Measurements from ENCODE around the gene ZBP1.

The ZBP1 gene

GRCh38 chr20:57587278-57587988 is 32.8 kb downstream of the ZBP1 start:
- Histone ChIP-seq H2BK12ac (ENCODE audit: low read length) (no peak overlapping the region), H2BK15ac (ENCODE audit: low read length) (no peak overlapping the region), H3K23ac (ENCODE audit: low read depth, low read length, poor library complexity) (no peak overlapping the region), H3K14ac (ENCODE audit: low read length) (no peak overlapping the region), H3K4ac (ENCODE audit: low read length) (no peak overlapping the region), H3K9me3 (replicated peaks in 1 of 2; ENCODE audit: control insufficient read depth in 2 of 2, insufficient read depth in 1 of 2, low read depth in 1 of 2, low read length in 2 of 2) (peaks cover 0 to 6% of the 10 kb centered on the region in 2 donors), H2BK120ac (ENCODE audit: low read depth, low read length) (no peak overlapping the region), H3K27me3 (ENCODE audit: control insufficient read depth in 3 of 3, insufficient read depth in 3 of 3, low read depth in 1 of 3, low read length in 3 of 3) (peaks cover 0 to 6% (median 0%) of the 10 kb centered on the region in 3 experiments), H3K4me2 (ENCODE audit: insufficient read depth, low read length, poor library complexity, severe bottlenecking) (no peak overlapping the region), H2BK5ac (ENCODE audit: low read length) (no peak overlapping the region), H3K4me1 (ENCODE audit: control insufficient read depth in 2 of 2, insufficient read depth in 1 of 2, low read depth in 1 of 2, low read length in 2 of 2) (peaks cover 0 to 3% of the 10 kb centered on the region in 2 donors), H2AK5ac (ENCODE audit: low read depth, low read length) (no peak overlapping the region), H3K27ac (replicated peaks; ENCODE audit: low read length) (no peak overlapping the region), H4K8ac (ENCODE audit: low read depth, low read length) (no peak overlapping the region), H3K4me3 (ENCODE audit: low read length in 2 of 2) (no peak overlapping the region), H3K18ac (ENCODE audit: low read length) (no peak overlapping the region), H4K91ac (ENCODE audit: low read depth, low read length, poor library complexity) (no peak overlapping the region), H3K79me1 (ENCODE audit: low read depth, low read length) (peaks cover 3% of the 10 kb centered on the region), H2AFZ (ENCODE audit: low read length) (no peak overlapping the region), H3K9ac (ENCODE audit: low read depth, low read length, poor library complexity) (no peak overlapping the region), H3K36me3 (replicated peaks in 1 of 2; ENCODE audit: control insufficient read depth in 2 of 2, insufficient read depth in 2 of 2, low read length in 2 of 2) (no peaks in the 10 kb centered on the region)
- no peak for DNase-seq (ENCODE audit: low spot score)
- no CpG with 5 or more reads among the region's 4 CpGs for WGBS, 2 donors (ENCODE audit: extremely low coverage in 2 of 2, insufficient read length in 2 of 2, insufficient replicate concordance in 1 of 2)

DNA sequence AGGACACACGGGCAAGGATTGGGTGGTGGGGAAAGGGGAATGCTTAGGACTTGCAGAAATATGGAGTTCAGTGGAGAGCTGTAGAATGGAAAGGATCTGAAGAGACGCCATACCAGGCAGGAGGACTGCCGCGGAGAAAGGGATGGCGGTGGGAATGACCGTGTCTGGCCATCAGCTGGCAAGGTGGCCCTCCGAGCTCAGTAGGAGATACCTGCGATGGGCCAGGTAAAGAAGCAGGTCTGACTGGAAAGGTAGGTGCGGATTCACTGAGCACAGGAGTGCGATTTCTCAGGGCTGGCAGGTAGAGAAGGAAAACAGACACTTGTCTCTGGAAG is 33.3 kb downstream of the ZBP1 start:
- Histone ChIP-seq H4K8ac (ENCODE audit: low read depth, low read length) (no peak overlapping the region), H2AK5ac (ENCODE audit: low read depth, low read length) (no peak overlapping the region), H3K4me2 (ENCODE audit: insufficient read depth, low read length, poor library complexity, severe bottlenecking) (no peak overlapping the region), H3K27ac (replicated peaks; ENCODE audit: low read length) (no peak overlapping the region), H2BK15ac (ENCODE audit: low read length) (no peak overlapping the region), H3K4me3 (ENCODE audit: low read length in 2 of 2) (no peak overlapping the region), H3K36me3 (replicated peaks in 1 of 2; ENCODE audit: control insufficient read depth in 2 of 2, insufficient read depth in 2 of 2, low read length in 2 of 2) (no peaks in the 10 kb centered on the region), H3K9ac (ENCODE audit: low read depth, low read length, poor library complexity) (no peak overlapping the region), H3K27me3 (ENCODE audit: control insufficient read depth in 3 of 3, insufficient read depth in 3 of 3, low read depth in 1 of 3, low read length in 3 of 3) (peaks cover 0 to 11% (median 0%) of the 10 kb centered on the region in 3 experiments), H2AFZ (ENCODE audit: low read length) (no peak overlapping the region), H2BK12ac (ENCODE audit: low read length) (no peak overlapping the region), H3K18ac (ENCODE audit: low read length) (peak overlapping the region; percentile 63), H2BK5ac (ENCODE audit: low read length) (no peak overlapping the region), H3K4ac (ENCODE audit: low read length) (no peak overlapping the region), H4K91ac (ENCODE audit: low read depth, low read length, poor library complexity) (no peak overlapping the region), H3K79me1 (ENCODE audit: low read depth, low read length) (peaks cover 3% of the 10 kb centered on the region), H2BK120ac (ENCODE audit: low read depth, low read length) (no peak overlapping the region), H3K14ac (ENCODE audit: low read length) (no peak overlapping the region), H3K23ac (ENCODE audit: low read depth, low read length, poor library complexity) (no peak overlapping the region), H3K9me3 (replicated peaks in 1 of 2; ENCODE audit: control insufficient read depth in 2 of 2, insufficient read depth in 1 of 2, low read depth in 1 of 2, low read length in 2 of 2) (peaks cover 0 to 6% of the 10 kb centered on the region in 2 donors), H3K4me1 (ENCODE audit: control insufficient read depth in 2 of 2, insufficient read depth in 1 of 2, low read depth in 1 of 2, low read length in 2 of 2) (peaks cover 0 to 3% of the 10 kb centered on the region in 2 donors)
- no peak for DNase-seq (ENCODE audit: low spot score)
- WGBS, 2 donors (ENCODE audit: extremely low coverage in 2 of 2, insufficient read length in 2 of 2, insufficient replicate concordance in 1 of 2): no CpG with 5 or more reads among the region's 10 CpGs

DNA sequence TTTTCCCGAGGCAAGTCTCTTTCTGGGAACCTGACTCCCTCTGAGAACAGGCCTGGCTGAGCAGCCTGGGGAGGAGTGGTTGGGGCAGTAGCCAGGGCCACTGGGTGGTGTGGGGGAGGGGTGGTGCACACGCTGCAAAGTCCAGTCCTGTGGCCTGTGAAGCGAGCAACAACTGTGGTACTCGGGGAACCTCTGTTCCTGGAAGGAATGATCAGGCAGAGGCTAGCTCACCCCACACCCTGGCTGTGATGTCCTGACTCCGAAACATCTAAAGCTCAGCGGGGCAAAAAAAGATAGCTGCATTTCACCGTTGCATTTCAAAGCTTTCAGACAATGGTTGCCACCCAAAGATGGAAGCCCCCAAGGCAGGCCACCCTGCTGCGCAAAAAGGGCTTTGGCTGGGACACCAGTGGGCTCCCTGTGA is 33.8 kb downstream of the ZBP1 start:
- Histone ChIP-seq H3K4ac (ENCODE audit: low read length) (no peak overlapping the region), H2BK15ac (ENCODE audit: low read length) (peak overlapping the region; percentile 64), H3K27me3 (ENCODE audit: control insufficient read depth in 3 of 3, insufficient read depth in 3 of 3, low read depth in 1 of 3, low read length in 3 of 3) (peaks cover 0 to 17% (median 0%) of the 10 kb centered on the region in 3 experiments)

DNA sequence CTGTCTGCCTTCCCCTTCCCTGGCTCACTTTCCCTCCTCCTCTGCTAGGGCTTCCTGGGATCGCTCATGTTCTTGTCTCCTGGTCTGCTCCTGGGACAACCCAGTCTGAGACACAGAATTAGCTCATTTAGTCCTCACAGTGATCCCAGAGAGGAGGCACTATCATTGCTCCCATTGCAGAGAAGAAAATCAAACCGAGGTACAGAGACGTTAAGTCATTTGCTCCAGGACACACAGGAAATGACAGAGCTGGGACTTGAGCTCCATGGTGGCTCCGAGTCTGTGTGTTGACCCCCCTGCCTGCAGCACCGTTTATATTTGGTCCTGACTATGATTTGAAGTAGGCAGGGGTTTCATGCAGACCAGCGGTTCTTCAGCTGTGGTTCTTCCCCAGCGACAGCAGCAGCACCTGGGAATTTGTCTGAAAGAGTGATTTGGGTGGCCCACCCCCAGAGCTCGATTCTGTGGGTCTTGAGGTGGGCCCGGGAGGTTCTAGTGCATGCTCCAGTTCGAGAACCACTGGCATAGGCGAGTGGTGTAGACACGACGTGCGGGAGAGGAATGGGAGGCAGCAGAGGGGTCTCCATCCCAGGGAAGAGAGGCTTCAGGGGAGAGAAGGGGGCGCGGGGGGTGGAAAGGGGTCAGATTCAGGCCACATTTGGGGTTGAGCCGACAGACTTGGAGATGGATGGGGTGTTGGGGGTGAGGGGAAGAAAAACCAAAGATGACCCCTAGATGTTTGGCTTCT is 34.6 kb downstream of the ZBP1 start:
- Histone ChIP-seq H3K4me3 (ENCODE audit: low read length in 2 of 2) (no peak overlapping the region), H2BK5ac (ENCODE audit: low read length) (no peak overlapping the region), H4K8ac (ENCODE audit: low read depth, low read length) (no peak overlapping the region), H3K27me3 (ENCODE audit: control insufficient read depth in 3 of 3, insufficient read depth in 3 of 3, low read depth in 1 of 3, low read length in 3 of 3) (peaks cover 0 to 24% (median 0%) of the 10 kb centered on the region in 3 experiments), H3K36me3 (replicated peaks in 1 of 2; ENCODE audit: control insufficient read depth in 2 of 2, insufficient read depth in 2 of 2, low read length in 2 of 2) (no peaks in the 10 kb centered on the region), H3K79me1 (ENCODE audit: low read depth, low read length) (peaks cover 3% of the 10 kb centered on the region), H3K14ac (ENCODE audit: low read length) (no peak overlapping the region), H3K27ac (replicated peaks; ENCODE audit: low read length) (no peak overlapping the region), H2BK15ac (ENCODE audit: low read length) (no peak overlapping the region), H2BK12ac (ENCODE audit: low read length) (no peak overlapping the region), H3K18ac (ENCODE audit: low read length) (peak overlapping the region; percentile 86), H3K4me2 (ENCODE audit: insufficient read depth, low read length, poor library complexity, severe bottlenecking) (no peak overlapping the region), H2BK120ac (ENCODE audit: low read depth, low read length) (no peak overlapping the region), H4K91ac (ENCODE audit: low read depth, low read length, poor library complexity) (no peak overlapping the region), H3K4ac (ENCODE audit: low read length) (no peak overlapping the region), H3K4me1 (ENCODE audit: control insufficient read depth in 2 of 2, insufficient read depth in 1 of 2, low read depth in 1 of 2, low read length in 2 of 2) (peaks cover 0 to 3% of the 10 kb centered on the region in 2 donors), H2AK5ac (ENCODE audit: low read depth, low read length) (peak overlapping the region; percentile 36), H3K9ac (ENCODE audit: low read depth, low read length, poor library complexity) (no peak overlapping the region), H3K9me3 (replicated peaks in 1 of 2; ENCODE audit: control insufficient read depth in 2 of 2, insufficient read depth in 1 of 2, low read depth in 1 of 2, low read length in 2 of 2) (peaks cover 0 to 6% of the 10 kb centered on the region in 2 donors), H3K23ac (ENCODE audit: low read depth, low read length, poor library complexity) (no peak overlapping the region), H2AFZ (ENCODE audit: low read length) (no peak overlapping the region)
- no CpG with 5 or more reads among the region's 17 CpGs for WGBS, 2 donors (ENCODE audit: extremely low coverage in 2 of 2, insufficient read length in 2 of 2, insufficient replicate concordance in 1 of 2)
- no peak for DNase-seq (ENCODE audit: low spot score)

More for the DNA sequence above, 33.8 kb downstream of the ZBP1 start:
- Histone ChIP-seq H3K9ac (ENCODE audit: low read depth, low read length, poor library complexity) (no peak overlapping the region), H3K14ac (ENCODE audit: low read length) (no peak overlapping the region), H2BK5ac (ENCODE audit: low read length) (no peak overlapping the region), H4K8ac (ENCODE audit: low read depth, low read length) (no peak overlapping the region), H2AFZ (ENCODE audit: low read length) (no peak overlapping the region), H3K4me3 (ENCODE audit: low read length in 2 of 2) (no peak overlapping the region), H3K4me2 (ENCODE audit: insufficient read depth, low read length, poor library complexity, severe bottlenecking) (no peak overlapping the region), H2BK12ac (ENCODE audit: low read length) (no peak overlapping the region), H3K79me1 (ENCODE audit: low read depth, low read length) (peaks cover 3% of the 10 kb centered on the region), H3K36me3 (replicated peaks in 1 of 2; ENCODE audit: control insufficient read depth in 2 of 2, insufficient read depth in 2 of 2, low read length in 2 of 2) (no peaks in the 10 kb centered on the region), H4K91ac (ENCODE audit: low read depth, low read length, poor library complexity) (no peak overlapping the region), H2AK5ac (ENCODE audit: low read depth, low read length) (peak overlapping the region; percentile 36), H3K9me3 (replicated peaks in 1 of 2; ENCODE audit: control insufficient read depth in 2 of 2, insufficient read depth in 1 of 2, low read depth in 1 of 2, low read length in 2 of 2) (peaks cover 0 to 6% of the 10 kb centered on the region in 2 donors), H3K27ac (replicated peaks; ENCODE audit: low read length) (no peak overlapping the region), H3K18ac (ENCODE audit: low read length) (peak overlapping the region; percentile 86), H3K23ac (ENCODE audit: low read depth, low read length, poor library complexity) (no peak overlapping the region), H3K4me1 (ENCODE audit: control insufficient read depth in 2 of 2, insufficient read depth in 1 of 2, low read depth in 1 of 2, low read length in 2 of 2) (peaks cover 0 to 3% of the 10 kb centered on the region in 2 donors), H2BK120ac (ENCODE audit: low read depth, low read length) (no peak overlapping the region)
- WGBS, 2 donors (ENCODE audit: extremely low coverage in 2 of 2, insufficient read length in 2 of 2, insufficient replicate concordance in 1 of 2): no CpG with 5 or more reads among the region's 8 CpGs
- no peak for DNase-seq (ENCODE audit: low spot score)

All from neuronal stem cell (in vitro differentiated cells).